Occipital lobe (tissue), 2 donors: ENCODE results near the gene YWHAH. TPM values are rescaled to one million over a fixed set of nuclear protein-coding genes. Genes with fewer than 3 reads are reported as not detected.

Experiments
- DNase-seq: peaks from one replicate; lab custom pipeline; 2025; lab: John Stamatoyannopoulos, UW
- total RNA-seq: library from RNA; depleted of rRNA; stranded (reverse); fragments of >200 nt; gene quantifications from one replicate; pipeline ENCODE4 v1.2.3, GENCODE V29; 2014

YWHAH gene
- total RNA-seq: 218 TPM

GRCh38 chr22:31943978-31944699 lies at the start of gene YWHAH:
Gene YWHAH (plus strand): TSS chr22:31944535. CDS start chr22:31944734, 199 bp downstream.
- DNase-seq: peak; percentile 93

- DNase-seq: no peak
Observed at GRCh38 chr22:31895411-31896123, 48.8 kb upstream of the YWHAH start.

- DNase-seq: no peak
Observed at GRCh38 chr22:31896472-31896871, 47.9 kb upstream of the YWHAH start.

- DNase-seq: no peak
Observed at GRCh38 chr22:31897842-31898805, 46.2 kb upstream of the YWHAH start.

GRCh38 chr22:31898926-31899325 lies 45.4 kb upstream of the YWHAH start:
- no peak for DNase-seq

GRCh38 chr22:31899669-31900068 lies 44.7 kb upstream of the YWHAH start:
- no peak for DNase-seq

GRCh38 chr22:31901388-31902137 lies 42.8 kb upstream of the YWHAH start:
- no peak for DNase-seq

- DNase-seq: no peak
Observed at GRCh38 chr22:31904651-31905050, 39.7 kb upstream of the YWHAH start.

- no peak for DNase-seq
Observed at GRCh38 chr22:31905356-31905755, 39.0 kb upstream of the YWHAH start.

GRCh38 chr22:31906086-31906485 lies 38.2 kb upstream of the YWHAH start:
- no peak for DNase-seq

- DNase-seq: no peak
Observed at GRCh38 chr22:31906569-31906968, 37.8 kb upstream of the YWHAH start.

- no peak for DNase-seq
Observed at GRCh38 chr22:31909977-31910376, 34.4 kb upstream of the YWHAH start.

- no peak for DNase-seq
Observed at GRCh38 chr22:31911565-31912406, 32.5 kb upstream of the YWHAH start.

- DNase-seq: no peak
Observed at GRCh38 chr22:31912407-31912743, 32.0 kb upstream of the YWHAH start.

GRCh38 chr22:31915586-31915985 lies 28.7 kb upstream of the YWHAH start:
- no peak for DNase-seq

GRCh38 chr22:31917227-31917921 lies 27.0 kb upstream of the YWHAH start:
- peak; percentile 35 for DNase-seq

- DNase-seq: no peak
Observed at GRCh38 chr22:31919730-31920129, 24.6 kb upstream of the YWHAH start.

- no peak for DNase-seq
Observed at GRCh38 chr22:31920306-31920705, 24.0 kb upstream of the YWHAH start.

GRCh38 chr22:31921106-31921505 lies 23.2 kb upstream of the YWHAH start:
- no peak for DNase-seq

- no peak for DNase-seq
Observed at GRCh38 chr22:31922534-31922933, 21.8 kb upstream of the YWHAH start.
